K562 (cell line): ENCODE measurements around the gene UBE2G2.

Experiments
- BCLAF1 ChIP-seq, 2 experiments: fragments of 450-650 bp in 1 of 2; IDR thresholded peaks; 2 replicates each; pipeline ENCODE4 v1.6.1; 2011 to 2017; ENCODE audit warnings: low read depth in 2 of 2, antibody characterized with exemption in 1 of 2, borderline replicate concordance in 1 of 2, low read length in 1 of 2, mild to moderate bottlenecking in 1 of 2, mixed read lengths in 1 of 2; ENCODE audit not compliant: control insufficient read depth in 1 of 2
- ELK1 ChIP-seq: sonication (generic); formaldehyde crosslinking; IDR thresholded peaks from 2 replicates; pipeline ENCODE4 v1.8.1; 2022; ENCODE audit warnings: missing genetic modification reagents
- ETV1 ChIP-seq: fragments of 450-650 bp; conservative IDR thresholded peaks from 2 replicates; pipeline ENCODE4 v1.6.1; 2016; ENCODE audit warnings: missing genetic modification characterization, control low read depth, low read depth, missing compliant biosample characterization
- EZH2 ChIP-seq: IDR thresholded peaks from 2 replicates; pipeline ENCODE4 v1.6.1; 2012; ENCODE audit warnings: low read depth, mild to moderate bottlenecking, inconsistent platforms, low read length, borderline replicate concordance
- FOXA1 ChIP-seq: fragments of 450-650 bp; IDR thresholded peaks from 2 replicates; pipeline ENCODE4 v1.6.1; 2016; ENCODE audit warnings: mild to moderate bottlenecking, borderline replicate concordance
- KLF13 ChIP-seq: fragments of 450-650 bp; IDR thresholded peaks from 2 replicates; pipeline ENCODE4 v1.6.1; 2016; ENCODE audit warnings: missing genetic modification characterization, low read depth, mild to moderate bottlenecking, missing compliant biosample characterization, moderate library complexity, borderline replicate concordance
- ZC3H11A ChIP-seq: IDR thresholded peaks from 2 replicates; pipeline ENCODE4 v1.6.1; 2012; ENCODE audit warnings: low read depth, low read length, improper control_type of control experiment

DNA sequence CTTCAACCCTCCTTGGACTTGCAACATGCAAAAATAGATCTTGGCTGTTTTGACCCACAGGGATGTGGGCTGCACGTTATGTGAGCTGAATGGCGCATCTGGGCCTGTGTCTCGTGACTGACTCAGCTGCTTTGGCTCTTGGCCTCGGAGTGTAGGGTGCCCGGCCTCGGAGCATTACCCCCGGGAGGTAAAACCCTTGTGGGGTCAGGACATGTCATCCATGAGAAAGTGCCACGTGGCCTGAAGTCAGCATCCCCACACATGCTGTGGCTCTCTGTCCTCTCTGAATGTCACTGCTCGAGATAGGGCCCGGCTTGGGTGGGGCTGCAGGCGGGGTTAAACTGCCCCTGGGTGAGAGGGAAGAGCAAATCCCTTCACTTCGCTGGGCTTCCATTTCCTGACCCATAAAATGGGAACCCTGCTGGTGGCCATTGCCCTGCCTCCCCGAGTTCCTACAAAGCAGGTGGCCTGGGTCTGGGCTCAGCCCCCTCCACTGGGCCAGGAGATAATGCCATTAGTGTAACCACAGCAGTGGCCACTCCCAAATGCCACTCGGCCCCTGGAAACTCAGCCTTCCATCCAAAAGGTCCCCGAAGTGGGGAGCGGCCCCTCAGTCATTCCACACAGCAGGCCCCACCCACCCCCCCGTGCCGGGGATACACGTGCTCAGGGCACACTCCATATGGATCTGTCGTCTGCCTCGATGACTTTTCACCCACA is 67.4 kb downstream of the UBE2G2 start:
- no peak for TF ChIP-seq ETV1
- TF ChIP-seq KLF13 (tag), result no peak
- no peak for TF ChIP-seq EZH2
- no peak for TF ChIP-seq ELK1 (CRISPR knock-in tag)
- TF ChIP-seq BCLAF1 (IDR thresholded peaks at IDR 0.05; ENCODE audit: borderline replicate concordance in 1 of 2, control insufficient read depth in 1 of 2, low read depth in 2 of 2, low read length in 1 of 2), result no peak
- TF ChIP-seq ZC3H11A, result no peak
- no peak for TF ChIP-seq FOXA1
